Thoracic aorta endothelial cell (primary cell): ENCODE measurements around the gene PINLYP. TPM values are rescaled to one million over a fixed set of nuclear protein-coding genes. Genes with fewer than 3 reads are reported as not detected.

Experiments
- total RNA-seq: library from RNA; depleted of rRNA; stranded (reverse); fragments of >200 nt; gene quantifications from 2 replicates; pipeline ENCODE4 v1.2.3, GENCODE V29; 2012

PINLYP gene
- 0.22 and 0.27 TPM in 2 replicates for total RNA-seq

GRCh38 chr19:43575156-43575950 is at the start of gene PINLYP, which contains the start of gene XRCC1:
TSS of gene PINLYP (plus strand) at chr19:43575801. CDS start at chr19:43577192, 1,391 bp downstream.
TSS of gene XRCC1 (minus strand) at chr19:43575527. CDS start at chr19:43575458, 69 bp downstream.

GRCh38 chr19:43526884-43527859 is 48.4 kb upstream of the PINLYP start, which contains the start of gene ETHE1:
TSS of gene ETHE1 (minus strand) at chr19:43527201. CDS start at chr19:43527177, 24 bp downstream.

GRCh38 chr19:43532962-43533545 is 42.5 kb upstream of the PINLYP start, which contains the start of gene ZNF575:
TSS of gene ZNF575 (plus strand) at chr19:43533188. CDS start at chr19:43534423, 1,235 bp downstream.

GRCh38 chr19:43595999-43596841 is 20.6 kb downstream of the PINLYP start, which contains the start of the genes IRGQ and ZNF576:
TSS of gene IRGQ (minus strand) at chr19:43596134. CDS start at chr19:43595338, 796 bp downstream.
TSS of gene ZNF576 (plus strand) at chr19:43596595. CDS start at chr19:43597109, 514 bp downstream.

GRCh38 chr19:43611788-43612187 is 36.2 kb downstream of the PINLYP start, which contains the start of gene SRRM5:
TSS of gene SRRM5 (plus strand) at chr19:43612088. CDS start at chr19:43612122, 34 bp downstream.

GRCh38 chr19:43619262-43620060 is 43.9 kb downstream of the PINLYP start, which contains the start of gene ZNF428:
TSS of gene ZNF428 (minus strand) at chr19:43619629. CDS start at chr19:43614304, 5,325 bp downstream.

Other genes starting within 250 kb of the PINLYP start
- not detected in 2 replicates for gene CD177, start 222.1 kb upstream of the PINLYP start, total RNA-seq
- gene TEX101, start 160.9 kb upstream of the PINLYP start, total RNA-seq, result not detected in 2 replicates
- gene LYPD3, start 110.2 kb upstream of the PINLYP start, total RNA-seq, result not detected in 2 replicates
- 6.4 and 9.0 TPM in 2 replicates for gene PHLDB3, start 71.1 kb upstream of the PINLYP start, total RNA-seq
- gene ETHE1, start 48.6 kb upstream of the PINLYP start, total RNA-seq, result 31.0 and 40.1 TPM in 2 replicates
- 0.27 TPM in 1 of 2 replicates, not detected in the other for gene ZNF575, start 42.6 kb upstream of the PINLYP start, total RNA-seq
- gene XRCC1, start 274 bp upstream of the PINLYP start, total RNA-seq, result 19.9 and 26.4 TPM in 2 replicates
- gene IRGQ, start 20.3 kb downstream of the PINLYP start, total RNA-seq, result 28.9 TPM in 2 replicates
- gene ZNF576, start 20.8 kb downstream of the PINLYP start, total RNA-seq, result 9.3 and 9.8 TPM in 2 replicates
- gene SRRM5, start 36.3 kb downstream of the PINLYP start, total RNA-seq, result 0.07 and 0.27 TPM in 2 replicates
- gene ZNF428, start 43.8 kb downstream of the PINLYP start, total RNA-seq, result 21.3 and 22.3 TPM in 2 replicates
- 1.6 and 1.7 TPM in 2 replicates for gene CADM4, start 64.0 kb downstream of the PINLYP start, total RNA-seq
- 72.7 and 78.2 TPM in 2 replicates for gene PLAUR, start 94.4 kb downstream of the PINLYP start, total RNA-seq
- not detected in 2 replicates for gene IRGC, start 140.3 kb downstream of the PINLYP start, total RNA-seq
- gene SMG9, start 179.2 kb downstream of the PINLYP start, total RNA-seq, result 15.7 and 20.4 TPM in 2 replicates
- gene KCNN4, start 205.2 kb downstream of the PINLYP start, total RNA-seq, result 0.53 and 1.3 TPM in 2 replicates
- 0.13 and 0.29 TPM in 2 replicates for gene LYPD5, start 226.6 kb downstream of the PINLYP start, total RNA-seq